ENCODE measurements around the gene DDIT3. TPM values are rescaled to one million over a fixed set of nuclear protein-coding genes. Genes with fewer than 3 reads are reported as not detected.

Gene DDIT3
- total RNA-seq, 1 experiment from 2014 or later, result 27.4 TPM

- no peaks in the 10 kb centered on the region for H3K9me2 ChIP-seq (replicated peaks; ENCODE audit: low read length)
- no peak overlapping the region for H3K9ac ChIP-seq (ENCODE audit: low read length)
- H3K4me2 ChIP-seq (ENCODE audit: low read length), result no peak overlapping the region
- H3K9me3 ChIP-seq (ENCODE audit: low read length), result no peaks in the 10 kb centered on the region
- H3K79me2 ChIP-seq (ENCODE audit: low read length), result no peaks in the 10 kb centered on the region
- ATAC-seq, result no peak
- H2AFZ ChIP-seq (ENCODE audit: low read length), result no peak overlapping the region
- no peaks in the 10 kb centered on the region for H3F3A ChIP-seq (ENCODE audit: low read length, unreplicated experiment)
- no peaks in the 10 kb centered on the region for H3K4me1 ChIP-seq (ENCODE audit: insufficient read depth, low read length)
- BruUV-seq (replicated peaks), result no TSS peak
- CTCF ChIA-PET, result no interaction called here
- POLR2A ChIA-PET (ENCODE audit: unreplicated experiment), result interaction anchor here (0.6 kb wide), 1 partner anchor 35 kb away, joined by 3 read pairs; no protein-coding TSS in a partner anchor
- intact Hi-C loops (cut with micrococcal nuclease), result no loop called here
- no peak for DNase-seq
- H4K20me1 ChIP-seq (ENCODE audit: low read length), result no peaks in the 10 kb centered on the region
- peaks cover 36% of the 10 kb centered on the region; the same call in 1 of the 2 replicates for H3K36me3 ChIP-seq (ENCODE audit: low read depth, low read length)
- H3K27me3 ChIP-seq (ENCODE audit: low read length), result no peaks in the 10 kb centered on the region
- H3K27ac ChIP-seq (ENCODE audit: low read length), result no peak overlapping the region
- TF ChIP-seq EZH2 (IDR thresholded peaks at IDR 0.05; ENCODE audit: low read length, unreplicated experiment), result no peak
- no peak for TF ChIP-seq CTCF (conservative IDR thresholded peaks at IDR 0.05; ENCODE audit: low read depth, low read length)
- no peak for TF ChIP-seq EZH2phosphoT487 (IDR thresholded peaks at IDR 0.05; ENCODE audit: borderline replicate concordance, low read length)
- no peak overlapping the region for H3K4me3 ChIP-seq (ENCODE audit: low read length)
Observed at GRCh38 chr12:57534991-57535543, 14.8 kb upstream of the DDIT3 start.

- no peak overlapping the region for H3K27ac ChIP-seq (ENCODE audit: low read length)
- no peaks in the 10 kb centered on the region for H3K9me2 ChIP-seq (replicated peaks; ENCODE audit: low read length)
- no peak overlapping the region for H2AFZ ChIP-seq (ENCODE audit: low read length)
- intact Hi-C loops (cut with micrococcal nuclease), result no loop called here
- no peak overlapping the region for H3K4me3 ChIP-seq (ENCODE audit: low read length)
- TF ChIP-seq CTCF (conservative IDR thresholded peaks at IDR 0.05; ENCODE audit: low read depth, low read length) (no peak), EZH2phosphoT487 (IDR thresholded peaks at IDR 0.05; ENCODE audit: borderline replicate concordance, low read length) (no peak), EZH2 (IDR thresholded peaks at IDR 0.05; ENCODE audit: low read length, unreplicated experiment) (no peak)
- H3K27me3 ChIP-seq (ENCODE audit: low read length), result no peaks in the 10 kb centered on the region
- no peak overlapping the region for H3K4me2 ChIP-seq (ENCODE audit: low read length)
- DNase-seq (no peak), ATAC-seq (no peak)
- ChIA-PET POLR2A (ENCODE audit: unreplicated experiment) (interaction anchor here (0.6 kb wide), 1 partner anchor 34 kb away, joined by 3 read pairs; no protein-coding TSS in a partner anchor), CTCF (no interaction called here)
- H3K9me3 ChIP-seq (ENCODE audit: low read length), result no peaks in the 10 kb centered on the region
- no peaks in the 10 kb centered on the region for H4K20me1 ChIP-seq (ENCODE audit: low read length)
- H3K4me1 ChIP-seq (ENCODE audit: insufficient read depth, low read length), result no peaks in the 10 kb centered on the region
- H3K79me2 ChIP-seq (ENCODE audit: low read length), result no peaks in the 10 kb centered on the region
- no TSS peak for BruUV-seq (replicated peaks)
- no peak overlapping the region for H3K9ac ChIP-seq (ENCODE audit: low read length)
- H3F3A ChIP-seq (ENCODE audit: low read length, unreplicated experiment), result no peaks in the 10 kb centered on the region
- peaks cover 42% of the 10 kb centered on the region; the same call in 1 of the 2 replicates for H3K36me3 ChIP-seq (ENCODE audit: low read depth, low read length)
Observed at GRCh38 chr12:57534250-57534649, 13.9 kb upstream of the DDIT3 start.

DNA sequence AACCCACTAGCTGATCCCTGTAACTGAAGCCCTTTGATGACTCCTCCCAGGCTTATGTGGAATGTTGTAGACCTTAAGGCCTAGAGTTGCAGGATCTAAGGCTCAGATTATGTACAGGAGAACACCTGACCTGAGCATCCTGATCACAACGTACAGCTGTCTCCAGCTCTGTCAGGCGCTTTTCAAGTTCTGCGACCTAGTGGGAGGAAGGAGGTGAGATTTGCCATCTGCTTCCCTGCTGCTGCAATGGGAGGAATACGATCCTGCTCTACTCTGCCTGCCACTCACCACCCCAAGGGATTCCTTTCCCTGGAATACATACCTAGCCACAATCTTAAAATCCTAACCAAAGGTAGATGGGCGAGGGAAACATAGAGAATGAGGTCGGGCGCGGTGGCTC, 12.8 kb upstream of the DDIT3 start:
- Histone ChIP-seq H3K27me3 (ENCODE audit: low read length) (no peaks in the 10 kb centered on the region), H3F3A (ENCODE audit: low read length, unreplicated experiment) (no peaks in the 10 kb centered on the region), H4K20me1 (ENCODE audit: low read length) (no peaks in the 10 kb centered on the region), H3K4me2 (ENCODE audit: low read length) (no peak overlapping the region), H3K27ac (ENCODE audit: low read length) (no peak overlapping the region), H3K4me3 (ENCODE audit: low read length) (no peak overlapping the region), H3K4me1 (ENCODE audit: insufficient read depth, low read length) (no peaks in the 10 kb centered on the region), H3K79me2 (ENCODE audit: low read length) (no peaks in the 10 kb centered on the region), H3K9me2 (replicated peaks; ENCODE audit: low read length) (no peaks in the 10 kb centered on the region), H2AFZ (ENCODE audit: low read length) (no peak overlapping the region), H3K9me3 (ENCODE audit: low read length) (no peaks in the 10 kb centered on the region), H3K36me3 (ENCODE audit: low read depth, low read length) (peaks cover 42% of the 10 kb centered on the region; the same call in 1 of the 2 replicates), H3K9ac (ENCODE audit: low read length) (no peak overlapping the region)
- TF ChIP-seq CTCF (conservative IDR thresholded peaks at IDR 0.05; ENCODE audit: low read depth, low read length) (no peak), EZH2 (IDR thresholded peaks at IDR 0.05; ENCODE audit: low read length, unreplicated experiment) (no peak), EZH2phosphoT487 (IDR thresholded peaks at IDR 0.05; ENCODE audit: borderline replicate concordance, low read length) (no peak)
- CTCF ChIA-PET, result no interaction called here
- DNase-seq (no peak), ATAC-seq (no peak)
- POLR2A ChIA-PET (ENCODE audit: unreplicated experiment), result no interaction called here
- no TSS peak for BruUV-seq (replicated peaks)
- intact Hi-C loops (cut with micrococcal nuclease), result no loop called here

Data from PC-3 (cell line).